NB4 (cell line): ENCODE results near the gene NRTN.

Experiments used
- MYC ChIP-seq: IDR thresholded peaks from 2 replicates; pipeline ENCODE4 v1.6.1; 2011; ENCODE audit warnings: low read depth, low read length
- POLR2A ChIP-seq: IDR thresholded peaks from 2 replicates; pipeline ENCODE4 v1.6.1; 2011; ENCODE audit warnings: mild to moderate bottlenecking; ENCODE audit not compliant: insufficient read length; ENCODE audit errors: extremely low read depth
- TF ChIP-seq, protein P1 (sequence below): IDR thresholded peaks from 2 replicates; pipeline ENCODE4 v1.6.1; 2011; ENCODE audit warnings: low read depth, low read length
- TF ChIP-seq, protein P2 (sequence below): IDR thresholded peaks from one replicate; pipeline ENCODE4 v1.5.1; 2012; ENCODE audit warnings: low read depth, low read length

DNA sequence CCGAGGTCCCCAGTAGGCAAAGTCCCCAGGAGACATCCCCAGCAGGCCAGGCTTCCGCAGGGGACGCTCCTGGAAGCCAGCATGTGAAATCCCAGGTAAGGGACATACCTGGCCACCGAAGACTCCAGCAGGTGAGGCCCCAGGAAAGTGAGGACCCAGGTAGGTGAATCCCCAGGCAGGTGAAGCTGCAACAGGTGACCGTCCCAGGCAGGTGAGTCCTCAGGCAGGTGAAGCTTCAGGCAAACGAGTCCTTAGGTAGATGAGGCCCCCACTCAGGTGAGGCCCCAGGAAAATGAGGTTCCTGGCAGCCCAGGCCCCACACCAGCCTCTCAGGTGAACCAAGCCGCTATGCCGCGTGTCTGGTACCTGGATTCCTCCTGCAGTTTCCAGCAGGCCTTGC lies 26.3 kb downstream of the NRTN start:
- TF ChIP-seq MYC (no peak), POLR2A (no peak)
- TF ChIP-seq, protein P1, sequence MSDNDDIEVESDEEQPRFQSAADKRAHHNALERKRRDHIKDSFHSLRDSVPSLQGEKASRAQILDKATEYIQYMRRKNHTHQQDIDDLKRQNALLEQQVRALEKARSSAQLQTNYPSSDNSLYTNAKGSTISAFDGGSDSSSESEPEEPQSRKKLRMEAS: no peak
- TF ChIP-seq, protein P2, sequence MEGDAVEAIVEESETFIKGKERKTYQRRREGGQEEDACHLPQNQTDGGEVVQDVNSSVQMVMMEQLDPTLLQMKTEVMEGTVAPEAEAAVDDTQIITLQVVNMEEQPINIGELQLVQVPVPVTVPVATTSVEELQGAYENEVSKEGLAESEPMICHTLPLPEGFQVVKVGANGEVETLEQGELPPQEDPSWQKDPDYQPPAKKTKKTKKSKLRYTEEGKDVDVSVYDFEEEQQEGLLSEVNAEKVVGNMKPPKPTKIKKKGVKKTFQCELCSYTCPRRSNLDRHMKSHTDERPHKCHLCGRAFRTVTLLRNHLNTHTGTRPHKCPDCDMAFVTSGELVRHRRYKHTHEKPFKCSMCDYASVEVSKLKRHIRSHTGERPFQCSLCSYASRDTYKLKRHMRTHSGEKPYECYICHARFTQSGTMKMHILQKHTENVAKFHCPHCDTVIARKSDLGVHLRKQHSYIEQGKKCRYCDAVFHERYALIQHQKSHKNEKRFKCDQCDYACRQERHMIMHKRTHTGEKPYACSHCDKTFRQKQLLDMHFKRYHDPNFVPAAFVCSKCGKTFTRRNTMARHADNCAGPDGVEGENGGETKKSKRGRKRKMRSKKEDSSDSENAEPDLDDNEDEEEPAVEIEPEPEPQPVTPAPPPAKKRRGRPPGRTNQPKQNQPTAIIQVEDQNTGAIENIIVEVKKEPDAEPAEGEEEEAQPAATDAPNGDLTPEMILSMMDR: no peak
